Ovary (tissue), 9 donors: ENCODE measurements around the gene BACH2. TPM values are rescaled to one million over a fixed set of nuclear protein-coding genes. Genes with fewer than 3 reads are reported as not detected.

ENCODE experiments used
- DNase-seq, 5 donors: peaks; one replicate each; pipeline ENCODE4 v3.0.0-alpha.2; 2019 to 2020
- H3K27ac ChIP-seq, 2 donors: fragments of 200-600 bp; one replicate each; pipeline versions ENCODE4 v1.5.1 to v1.8.0; 2019 to 2022
- H3K27me3 ChIP-seq: fragments of 200-600 bp; one replicate; pipeline ENCODE4 v1.8.0; 2022
- H3K36me3 ChIP-seq: fragments of 200-600 bp; sonication (generic); one replicate; pipeline ENCODE4 v1.5.1; 2019
- H3K4me1 ChIP-seq: one replicate; pipeline ENCODE4 v1.8.1; 2013; ENCODE audit warnings: mild to moderate bottlenecking, moderate library complexity; ENCODE audit not compliant: insufficient read depth
- H3K4me3 ChIP-seq: fragments of 200-600 bp; sonication (generic); one replicate; pipeline ENCODE4 v1.5.1; 2017
- H3K9me3 ChIP-seq, 2 donors: fragments of 200-600 bp in 1 of 2; sonication (generic) in 1 of 2; one replicate each; pipeline versions ENCODE4 v1.5.1 to v1.8.1; 2013 to 2019; ENCODE audit warnings: mild to moderate bottlenecking in 1 of 2, moderate library complexity in 1 of 2
- CTCF ChIP-seq, 3 donors: fragments of 450-650 bp in 2 of 3; fragments of 200-600 bp in 1 of 3; IDR thresholded peaks; one replicate each; pipeline versions ENCODE4 v1.5.1 to v1.8.0; 2016 to 2022; ENCODE audit warnings: antibody characterized with exemption in 3 of 3, mild to moderate bottlenecking in 1 of 3
- EP300 ChIP-seq: sonication (generic); formaldehyde crosslinking; IDR thresholded peaks from one replicate; pipeline ENCODE4 v1.6.1; 2017; ENCODE audit warnings: antibody characterized with exemption
- POLR2A ChIP-seq: fragments of 450-650 bp; IDR thresholded peaks from one replicate; pipeline ENCODE4 v1.6.1; 2017; ENCODE audit warnings: antibody characterized with exemption, mild to moderate bottlenecking, moderate library complexity
- WGBS, 3 donors: extraction: QIAGEN DNeasy Blood & Tissue Kit in 1 of 3; methylation state at CpG; one replicate each; pipeline versions ENCODE4 v1.1.5 to v1.1.7; 2013 to 2017; 5-methylcytosine and 5-hydroxymethylcytosine counted together
- intact Hi-C, 4 donors: fragments of 100-400 bp; cut with DNase I; formaldehyde crosslinking; loops; one replicate each; pipeline versions ENCODE4 v1.11.0 to v1.15.1; 2022 to 2023
- polyA plus RNA-seq, 2 donors: library from polyadenylated mRNA; stranded (reverse); fragments of 200-250 nt in 1 of 2; fragments of 350-450 nt in 1 of 2; fragmentation: Illumina TruSeq in 1 of 2; extraction: RNeasy Lipid Tissue Mini Kit (QIAGEN cat#74804) in 1 of 2; gene quantifications; one replicate each; pipeline ENCODE4 v1.2.3, GENCODE V29; 2013 to 2014
- total RNA-seq, 7 donors: library from RNA; depleted of rRNA in 2 of 7; stranded (reverse); fragments of >200 nt in 2 of 7; fragmentation: NEBNext Ultra II Directional in 3 of 7; extraction: Animal tissue kit (Norgen Biotek cat#: 25700) in 3 of 7; gene quantifications; one replicate each; pipeline versions ENCODE4 v1.1.0 to v1.2.4, GENCODE V29; 2016 to 2023
- donor health status: DM: no; HTN: no; CAD: no; lungs with moderate emphysema.
- donor health status: DM: no; HTN: no; CAD: no.
- donor health status: Bipolar disorder and iron deficiency.
- donor health status: DM: yes; HTN: yes; CAD: no.
- donor health status: DM: no; HTN: no; CAD: no.
- donor health status: DM: yes; HTN: yes; CAD: no.

BACH2 gene
- total and polyA plus RNA-seq, 9 donors = 2.6 to 19.2 (median 10.5) TPM

GRCh38 chr6:90123831-90124230 is 172.8 kb downstream of the BACH2 start:
- Histone ChIP-seq H3K27me3 (no peaks in the 10 kb centered on the region), H3K27ac (no peak overlapping the region), H3K4me3 (no peak overlapping the region), H3K4me1 (no peaks in the 10 kb centered on the region), H3K9me3 (no peaks in the 10 kb centered on the region), H3K36me3 (no peaks in the 10 kb centered on the region)
- 79 to 87% (median 86%) methylated on average over 7 of the region's 7 CpGs for WGBS, 3 donors
- DNase-seq = no peak
- TF ChIP-seq CTCF (IDR thresholded peaks at IDR 0.05) = no peak
- no peak for TF ChIP-seq POLR2A
- TF ChIP-seq EP300 = no peak
- intact Hi-C loops = no loop called here

GRCh38 chr6:90121982-90122381 is 174.7 kb downstream of the BACH2 start:
- no peak overlapping the region for H3K27ac ChIP-seq
- no peaks in the 10 kb centered on the region for H3K9me3 ChIP-seq
- 76 to 89% (median 88%) methylated on average over 4 of the region's 4 CpGs for WGBS, 3 donors
- intact Hi-C loops = no loop called here
- H3K27me3 ChIP-seq = no peaks in the 10 kb centered on the region
- H3K4me3 ChIP-seq = no peak overlapping the region
- no peak for DNase-seq
- TF ChIP-seq POLR2A = no peak
- TF ChIP-seq CTCF (IDR thresholded peaks at IDR 0.05) = no peak
- no peak for TF ChIP-seq EP300
- no peaks in the 10 kb centered on the region for H3K4me1 ChIP-seq
- no peaks in the 10 kb centered on the region for H3K36me3 ChIP-seq

GRCh38 chr6:90120327-90120726 is 176.3 kb downstream of the BACH2 start:
- Histone ChIP-seq H3K4me1 (no peaks in the 10 kb centered on the region), H3K27ac (no peak overlapping the region), H3K9me3 (no peaks in the 10 kb centered on the region), H3K4me3 (no peak overlapping the region), H3K27me3 (no peaks in the 10 kb centered on the region), H3K36me3 (no peaks in the 10 kb centered on the region)
- intact Hi-C loops = no loop called here
- TF ChIP-seq EP300 = no peak
- no peak for TF ChIP-seq POLR2A
- no peak for TF ChIP-seq CTCF (IDR thresholded peaks at IDR 0.05)
- 75 to 89% (median 78%) methylated on average over 2 of the region's 2 CpGs for WGBS, 3 donors
- no peak for DNase-seq

- Histone ChIP-seq H3K36me3 (no peaks in the 10 kb centered on the region), H3K27ac (no peak overlapping the region), H3K9me3 (no peaks in the 10 kb centered on the region), H3K4me3 (no peak overlapping the region), H3K27me3 (no peaks in the 10 kb centered on the region), H3K4me1 (no peaks in the 10 kb centered on the region)
- no peak for TF ChIP-seq POLR2A
- no peak for TF ChIP-seq CTCF (IDR thresholded peaks at IDR 0.05)
- no peak for TF ChIP-seq EP300
- no peak for DNase-seq
- intact Hi-C loops = no loop called here
- WGBS, 3 donors = 72 to 84% (median 76%) methylated on average over 3 of the region's 3 CpGs
Observed at GRCh38 chr6:90119618-90120017, 177.0 kb downstream of the BACH2 start.

GRCh38 chr6:90118581-90118980 is 178.1 kb downstream of the BACH2 start:
- no peak for DNase-seq
- intact Hi-C loops = no loop called here
- 91 to 94% (median 93%) methylated on average over 2 of the region's 2 CpGs for WGBS, 3 donors
- no peak overlapping the region for H3K27ac ChIP-seq
- no peaks in the 10 kb centered on the region for H3K4me1 ChIP-seq
- H3K27me3 ChIP-seq = no peaks in the 10 kb centered on the region
- H3K9me3 ChIP-seq = peaks cover 0 to 3% of the 10 kb centered on the region in 2 donors
- TF ChIP-seq CTCF (IDR thresholded peaks at IDR 0.05) = no peak
- no peak for TF ChIP-seq EP300
- TF ChIP-seq POLR2A = no peak
- H3K4me3 ChIP-seq = no peak overlapping the region
- H3K36me3 ChIP-seq = no peaks in the 10 kb centered on the region
